Osteocyte (in vitro differentiated cells): Measurements from ENCODE around the gene PABPN1. TPM values are rescaled to one million over a fixed set of nuclear protein-coding genes. Genes with fewer than 3 reads are reported as not detected.

Experiments used
- DNase-seq: peaks from one replicate; pipeline ENCODE4 v3.0.0; 2021; ENCODE audit warnings: mixed read lengths; ENCODE audit not compliant: unreplicated experiment; ENCODE audit errors: extremely low spot score
- H3K27ac Mint-ChIP-seq: one replicate; pipeline ENCODE4 v1.8.0; 2021; ENCODE audit warnings: mild to moderate bottlenecking, mixed read lengths; ENCODE audit not compliant: unreplicated experiment
- H3K27me3 Mint-ChIP-seq: one replicate; pipeline ENCODE4 v1.8.0; 2021; ENCODE audit warnings: mixed read lengths; ENCODE audit not compliant: unreplicated experiment
- H3K36me3 Mint-ChIP-seq: one replicate; pipeline ENCODE4 v1.8.0; 2021; ENCODE audit warnings: mixed read lengths; ENCODE audit not compliant: unreplicated experiment
- H3K4me1 Mint-ChIP-seq: one replicate; pipeline ENCODE4 v1.8.0; 2021; ENCODE audit warnings: mixed read lengths; ENCODE audit not compliant: unreplicated experiment
- H3K4me3 Mint-ChIP-seq: one replicate; pipeline ENCODE4 v1.8.0; 2021; ENCODE audit warnings: mild to moderate bottlenecking, moderate library complexity, mixed read lengths; ENCODE audit not compliant: unreplicated experiment
- H3K9me3 Mint-ChIP-seq: one replicate; pipeline ENCODE4 v1.8.0; 2021; ENCODE audit warnings: mixed read lengths; ENCODE audit not compliant: unreplicated experiment
- CTCF ChIP-seq: fragments of 200-600 bp; sonication (generic); IDR thresholded peaks from 2 replicates; pipeline ENCODE4 v1.5.0; 2021; ENCODE audit warnings: antibody characterized with exemption, mild to moderate bottlenecking, moderate library complexity
- total RNA-seq: library from RNA; stranded (reverse); gene quantifications from 2 replicates; pipeline ENCODE4 v1.2.1, GENCODE V29; 2021

The PABPN1 gene
- total RNA-seq, 1 donor from 2014 or later, result 175 TPM

DNA sequence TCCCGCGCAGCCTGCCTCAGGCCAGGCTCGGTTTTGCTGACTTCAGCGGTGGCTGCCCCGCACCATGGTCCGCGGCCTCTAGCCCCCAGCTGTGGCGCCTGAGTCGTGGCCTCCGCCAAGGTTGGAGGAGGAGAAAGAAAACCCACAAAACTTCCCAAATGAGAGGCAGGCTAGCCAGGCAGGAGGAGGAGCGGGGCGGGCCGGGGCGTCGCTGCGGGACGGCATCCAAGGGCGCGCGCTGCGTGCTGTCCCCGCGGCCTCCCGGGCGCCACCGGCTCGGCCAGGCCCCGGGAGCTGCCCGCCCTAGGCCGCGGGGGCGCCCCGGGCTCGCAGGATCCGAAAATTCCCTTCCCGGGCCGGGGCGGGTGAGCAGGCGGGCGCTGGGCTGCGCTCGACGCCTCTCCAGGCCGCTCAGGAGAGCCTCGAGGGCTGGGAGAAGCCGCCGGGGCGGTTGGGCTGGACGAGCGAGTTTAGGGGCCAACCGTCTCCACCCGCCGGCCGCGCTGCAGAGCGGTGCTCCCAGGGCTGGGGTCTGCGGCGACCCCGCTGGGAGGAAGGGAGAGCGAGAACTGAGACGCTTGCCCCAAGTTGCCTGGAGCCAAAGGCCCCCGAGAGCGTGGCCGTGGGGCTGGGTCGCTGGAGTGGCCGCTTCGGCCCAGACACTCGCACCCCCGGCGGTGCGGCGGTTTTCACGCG, 43.9 kb downstream of the PABPN1 start, which contains the start of gene EFS:
Gene EFS, minus strand, starts transcription at position 137 of the 696 bp plus-strand sequence. CDS start 147 bp downstream, outside the sequence.
- peaks cover 8% of the 10 kb centered on the region for H3K36me3 Mint-ChIP-seq
- peak within 1 kb of the TSS; percentile 97 for H3K27ac Mint-ChIP-seq
- no peak for TF ChIP-seq CTCF
- H3K9me3 Mint-ChIP-seq, result no peaks in the 10 kb centered on the region
- peak within 1 kb of the TSS; percentile 88 for H3K4me3 Mint-ChIP-seq
- H3K4me1 Mint-ChIP-seq, result peaks cover 33% of the 10 kb centered on the region
- peaks cover 5% of the 10 kb centered on the region for H3K27me3 Mint-ChIP-seq
- no peak for DNase-seq

- H3K27me3 Mint-ChIP-seq, result peaks cover 5% of the 10 kb centered on the region
- peaks cover 4% of the 10 kb centered on the region for H3K36me3 Mint-ChIP-seq
- TF ChIP-seq CTCF, result no peak
- no peaks in the 10 kb centered on the region for H3K9me3 Mint-ChIP-seq
- H3K27ac Mint-ChIP-seq, result no peak overlapping the region
- peaks cover 32% of the 10 kb centered on the region for H3K4me1 Mint-ChIP-seq
- no peak for DNase-seq
- peak overlapping the region; percentile 70 for H3K4me3 Mint-ChIP-seq
Observed at GRCh38 chr14:23365732-23366425, 44.6 kb downstream of the PABPN1 start.

DNA sequence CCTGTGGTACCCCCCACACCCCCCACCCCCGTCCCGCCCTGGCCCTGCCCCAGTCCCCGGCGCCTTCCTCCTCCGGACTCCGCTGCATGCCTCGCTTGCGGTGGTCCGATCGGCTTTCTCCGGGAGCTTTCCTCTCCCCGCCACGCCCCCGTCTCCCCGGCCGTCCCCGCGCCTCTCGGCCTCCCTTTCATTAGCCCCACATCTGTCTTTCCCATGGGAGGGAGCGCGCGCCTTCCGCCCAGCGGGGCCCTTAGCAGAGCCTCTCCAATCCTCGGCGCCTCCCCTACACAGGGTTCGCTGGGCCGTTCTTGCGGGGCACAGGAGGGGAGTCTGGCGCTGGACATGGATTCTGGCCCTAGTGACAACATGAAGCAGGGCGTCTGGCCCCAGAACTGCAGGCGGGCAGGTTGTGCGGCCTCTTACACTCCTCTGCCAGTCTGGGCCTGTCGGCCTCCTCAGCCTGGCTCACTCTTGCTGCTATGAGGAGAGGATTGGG, 45.2 kb downstream of the PABPN1 start:
- H3K27me3 Mint-ChIP-seq, result peaks cover 10% of the 10 kb centered on the region
- H3K27ac Mint-ChIP-seq, result peak overlapping the region; percentile 86
- no peak for DNase-seq
- no peaks in the 10 kb centered on the region for H3K36me3 Mint-ChIP-seq
- no peak for TF ChIP-seq CTCF
- no peaks in the 10 kb centered on the region for H3K9me3 Mint-ChIP-seq
- H3K4me3 Mint-ChIP-seq, result peak overlapping the region; percentile 70
- H3K4me1 Mint-ChIP-seq, result peaks cover 28% of the 10 kb centered on the region

GRCh38 chr14:23370221-23370620, 49.0 kb downstream of the PABPN1 start:
- Mint-ChIP-seq H3K36me3 (no peaks in the 10 kb centered on the region), H3K27ac (no peak overlapping the region), H3K4me3 (no peak overlapping the region), H3K4me1 (peaks cover 7% of the 10 kb centered on the region), H3K9me3 (no peaks in the 10 kb centered on the region), H3K27me3 (peaks cover 19% of the 10 kb centered on the region)
- TF ChIP-seq CTCF, result no peak
- DNase-seq, result no peak

DNA sequence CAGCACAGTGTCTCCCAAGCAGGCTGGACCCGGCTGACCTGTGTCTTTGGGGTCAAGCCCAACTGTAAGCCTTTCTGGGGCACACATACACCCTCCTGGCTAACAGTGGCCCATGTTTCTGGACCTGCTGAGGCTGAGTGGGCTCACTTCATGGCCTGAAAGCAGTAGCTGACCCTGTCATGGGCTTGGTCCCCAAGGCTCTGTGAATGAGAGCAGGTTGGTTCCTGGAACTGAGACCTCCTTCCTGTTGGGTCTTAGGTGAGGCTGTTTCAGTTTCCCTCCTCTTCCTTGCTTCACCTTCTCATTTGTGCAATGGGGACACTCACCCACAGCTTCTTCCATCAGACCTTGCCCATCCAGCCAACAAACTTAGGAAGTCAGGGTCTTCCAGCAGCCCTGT, 50.6 kb downstream of the PABPN1 start:
- Mint-ChIP-seq H3K4me3 (no peak overlapping the region), H3K9me3 (no peaks in the 10 kb centered on the region), H3K36me3 (no peaks in the 10 kb centered on the region), H3K27ac (no peak overlapping the region), H3K4me1 (peaks cover 5% of the 10 kb centered on the region), H3K27me3 (peaks cover 19% of the 10 kb centered on the region)
- TF ChIP-seq CTCF, result no peak
- no peak for DNase-seq
